IMR-90 (cell line): ENCODE data around the gene DNPH1. TPM values are rescaled to one million over a fixed set of nuclear protein-coding genes. Genes with fewer than 3 reads are reported as not detected.

Experiments
- ATAC-seq: fragments of 200-7000 bp; cut with Tn5 transposase; 2 replicates; pipeline ENCODE4 v1.9.1; 2020; ENCODE audit warnings: low read depth, mild to moderate bottlenecking, moderate library complexity
- BruUV-seq: library from RNA; stranded (reverse); fragments of 400-500 nt; replicated peaks from 2 replicates; lab custom pipeline; 2021; lab: Mats Ljungman, UMichigan
- CTCF ChIA-PET: fragments of 300-600 bp; formaldehyde crosslinking; extraction: SDS; loops from one replicate; lab custom pipeline; 2021; ENCODE audit warnings: antibody characterized with exemption; lab: Yijun Ruan, JAX
- POLR2A ChIA-PET: fragments of 300-600 bp; sonication (Branson Sonifier 250); formaldehyde crosslinking; loops from one replicate; lab custom pipeline; 2022; ENCODE audit warnings: antibody characterized with exemption; ENCODE audit not compliant: unreplicated experiment; lab: Charles Lee
- DNase-seq: peaks from one replicate; pipeline ENCODE4 v3.0.0; 2013
- H2AFZ ChIP-seq: replicated peaks from 2 replicates; pipeline ENCODE3; 2013; ENCODE audit warnings: low read length, mild to moderate bottlenecking; ENCODE audit not compliant: poor library complexity
- H2AK5ac ChIP-seq: 2 replicates; pipeline ENCODE4 v1.6.1; 2013; ENCODE audit warnings: low read depth, low read length, inconsistent platforms
- H2AK9ac ChIP-seq: replicated peaks from 2 replicates; pipeline ENCODE3; 2013; ENCODE audit warnings: mild to moderate bottlenecking, low read depth, low read length, moderate library complexity; ENCODE audit not compliant: poor library complexity
- H2BK120ac ChIP-seq: 2 replicates; pipeline ENCODE4 v1.6.1; 2013; ENCODE audit warnings: low read depth, low read length, inconsistent platforms
- H2BK15ac ChIP-seq: 3 replicates; pipeline ENCODE4 v1.6.1; 2013; ENCODE audit warnings: low read depth, low read length, inconsistent platforms
- H2BK20ac ChIP-seq: 2 replicates; pipeline ENCODE4 v1.6.1; 2013; ENCODE audit warnings: low read depth, mild to moderate bottlenecking, inconsistent platforms, low read length, moderate library complexity
- H2BK5ac ChIP-seq: 2 replicates; pipeline ENCODE4 v1.6.1; 2013; ENCODE audit warnings: mild to moderate bottlenecking, low read depth, low read length, inconsistent platforms; ENCODE audit not compliant: poor library complexity, severe bottlenecking
- H3K14ac ChIP-seq: replicated peaks from 2 replicates; pipeline ENCODE4 v1.6.1; 2013; ENCODE audit warnings: low read depth, low read length, inconsistent platforms
- H3K18ac ChIP-seq: 2 replicates; pipeline ENCODE4 v1.6.1; 2013; ENCODE audit warnings: low read depth, low read length, control low read depth
- H3K23ac ChIP-seq: 2 replicates; pipeline ENCODE4 v1.6.1; 2013; ENCODE audit warnings: low read depth, low read length, inconsistent platforms
- H3K27ac ChIP-seq: 2 replicates; pipeline ENCODE4 v1.5.1; 2013; ENCODE audit warnings: mild to moderate bottlenecking, control low read depth, low read length; ENCODE audit not compliant: insufficient read depth
- H3K27me3 ChIP-seq: 2 replicates; pipeline ENCODE4 v1.6.1; 2013; ENCODE audit warnings: low read length; ENCODE audit not compliant: control insufficient read depth, insufficient read depth
- H3K36me3 ChIP-seq: 2 replicates; pipeline ENCODE4 v1.6.1; 2013; ENCODE audit warnings: low read length, mixed read lengths; ENCODE audit not compliant: control insufficient read depth, insufficient read depth
- H3K4ac ChIP-seq: 2 replicates; pipeline ENCODE4 v1.6.1; 2013; ENCODE audit warnings: low read depth, low read length, inconsistent platforms
- H3K4me1 ChIP-seq: 2 replicates; pipeline ENCODE4 v1.6.1; 2013; ENCODE audit warnings: low read length, mixed read lengths; ENCODE audit not compliant: control insufficient read depth, insufficient read depth
- H3K4me2 ChIP-seq: 2 replicates; pipeline ENCODE4 v1.6.1; 2013; ENCODE audit warnings: low read depth, mild to moderate bottlenecking, control low read depth, low read length, moderate library complexity
- H3K4me3 ChIP-seq: 2 replicates; pipeline ENCODE4 v1.5.1; 2013; ENCODE audit warnings: low read depth, mild to moderate bottlenecking, control low read depth, low read length, moderate library complexity; ENCODE audit not compliant: insufficient read depth
- H3K56ac ChIP-seq: 2 replicates; pipeline ENCODE4 v1.6.1; 2013; ENCODE audit warnings: low read length, inconsistent platforms; ENCODE audit not compliant: insufficient read depth; ENCODE audit errors: extremely low read depth
- H3K79me1 ChIP-seq, 2 experiments: 2 replicates each; pipeline ENCODE4 v1.6.1; 2013; ENCODE audit warnings: low read length in 2 of 2, inconsistent platforms in 1 of 2, low read depth in 1 of 2
- H3K9ac ChIP-seq: 2 replicates; pipeline ENCODE4 v1.6.1; 2013; ENCODE audit warnings: low read depth, low read length, control low read depth
- H3K9me1 ChIP-seq: 2 replicates; pipeline ENCODE4 v1.6.1; 2013; ENCODE audit warnings: low read length, inconsistent platforms; ENCODE audit not compliant: insufficient read depth
- H3K9me3 ChIP-seq: 2 replicates; pipeline ENCODE4 v1.6.1; 2013; ENCODE audit warnings: low read length; ENCODE audit not compliant: control insufficient read depth, insufficient read depth
- H4K20me1 ChIP-seq: 2 replicates; pipeline ENCODE4 v1.6.1; 2013; ENCODE audit warnings: low read length, inconsistent platforms; ENCODE audit not compliant: insufficient read depth
- H4K5ac ChIP-seq: 2 replicates; pipeline ENCODE4 v1.6.1; 2013; ENCODE audit warnings: mild to moderate bottlenecking, low read depth, low read length, control low read depth
- H4K8ac ChIP-seq, 2 experiments: 2 replicates each; pipeline ENCODE4 v1.6.1; 2013; ENCODE audit warnings: low read depth in 2 of 2, low read length in 2 of 2, control low read depth in 1 of 2, inconsistent platforms in 1 of 2
- H4K91ac ChIP-seq: 2 replicates; pipeline ENCODE4 v1.6.1; 2013; ENCODE audit warnings: low read depth, low read length, inconsistent platforms; ENCODE audit not compliant: insufficient read depth
- BHLHE40 ChIP-seq: fragments of 150-350 bp; IDR thresholded peaks from 2 replicates; pipeline ENCODE4 v1.6.1; 2016; ENCODE audit warnings: mild to moderate bottlenecking, low read depth, low read length
- CEBPB ChIP-seq: IDR thresholded peaks from 2 replicates; pipeline ENCODE4 v1.6.1; 2012; ENCODE audit warnings: low read depth, low read length, improper control_type of control experiment
- CHD1 ChIP-seq: IDR thresholded peaks from 2 replicates; pipeline ENCODE4 v1.6.1; 2012; ENCODE audit warnings: low read depth, low read length, improper control_type of control experiment
- FOS ChIP-seq: fragments of 150-350 bp; IDR thresholded peaks from 2 replicates; pipeline ENCODE4 v1.6.1; 2016; ENCODE audit warnings: low read depth, low read length
- MAFK ChIP-seq: IDR thresholded peaks from 2 replicates; pipeline ENCODE4 v1.6.1; 2012; ENCODE audit warnings: low read depth, low read length, improper control_type of control experiment
- MAZ ChIP-seq: IDR thresholded peaks from 2 replicates; pipeline ENCODE4 v1.6.1; 2012; ENCODE audit warnings: low read depth, mild to moderate bottlenecking, low read length, improper control_type of control experiment, moderate library complexity, borderline replicate concordance
- MXI1 ChIP-seq: IDR thresholded peaks from 2 replicates; pipeline ENCODE4 v1.6.1; 2012; ENCODE audit warnings: low read depth, mild to moderate bottlenecking, low read length, moderate library complexity, borderline replicate concordance
- NFE2L2 ChIP-seq: fragments of 150-350 bp; IDR thresholded peaks from 2 replicates; pipeline ENCODE4 v1.6.1; 2016; ENCODE audit warnings: low read depth, mild to moderate bottlenecking, low read length
- POLR2A ChIP-seq: IDR thresholded peaks from 2 replicates; pipeline ENCODE4 v1.6.1; 2012; ENCODE audit warnings: mild to moderate bottlenecking, low read depth, low read length
- RAD21 ChIP-seq: IDR thresholded peaks from 2 replicates; pipeline ENCODE4 v1.6.1; 2012; ENCODE audit warnings: low read length, improper control_type of control experiment
- RCOR1 ChIP-seq: IDR thresholded peaks from 2 replicates; pipeline ENCODE4 v1.6.1; 2012; ENCODE audit warnings: mild to moderate bottlenecking, low read length, improper control_type of control experiment; ENCODE audit not compliant: insufficient replicate concordance
- RFX5 ChIP-seq: IDR thresholded peaks from 2 replicates; pipeline ENCODE4 v1.8.0; 2012; ENCODE audit warnings: low read depth, mild to moderate bottlenecking, low read length, moderate library complexity
- SMC3 ChIP-seq: fragments of 150-350 bp; IDR thresholded peaks from 2 replicates; pipeline ENCODE4 v1.6.1; 2016; ENCODE audit warnings: low read depth, mild to moderate bottlenecking, antibody characterized with exemption, low read length, moderate library complexity
- WGBS, 2 experiments: methylation state at CpG; one replicate each; pipeline versions ENCODE4 v1.1.5 to v1.1.7; 2013; ENCODE audit warnings: missing lambda C conversion rate in 2 of 2; ENCODE audit not compliant: insufficient read length in 1 of 2; ENCODE audit errors: extremely low coverage in 2 of 2; 5-methylcytosine and 5-hydroxymethylcytosine counted together
- dilution Hi-C: fragments of 300-500 bp; cut with HindIII; formaldehyde crosslinking; loops from one replicate; pipeline ENCODE4 v1.14.3; 2018; ENCODE audit warnings: low sequenced_read_pairs; ENCODE audit not compliant: unreplicated experiment
- in situ Hi-C: fragments of 300-500 bp; cut with MboI; formaldehyde crosslinking; loops from 3 replicates; pipeline ENCODE4 v1.14.3; 2019; ENCODE audit warnings: low sequenced_read_pairs, inconsistent platforms, mixed read lengths
- intact Hi-C: fragments of 100-400 bp; cut with micrococcal nuclease; formaldehyde crosslinking; loops from 2 replicates; pipeline ENCODE4 v1.10.0; 2022
- polyA plus RNA-seq, 3 experiments: library from polyadenylated mRNA; depleted of rRNA; stranded (reverse); fragments of >200 nt; gene quantifications; 2 replicates each; pipeline ENCODE4 v1.2.3, GENCODE V29; 2012; ENCODE audit warnings: low replicate concordance in 1 of 3
- total RNA-seq: library from RNA; depleted of rRNA; stranded (reverse); fragments of >200 nt; gene quantifications from 2 replicates; pipeline ENCODE4 v1.2.3, GENCODE V29; 2012
- TF ChIP-seq, protein P1 (sequence below): conservative IDR thresholded peaks from 2 replicates; pipeline ENCODE4 v1.5.1; 2012; ENCODE audit warnings: mild to moderate bottlenecking, low read depth, low read length, improper control_type of control experiment
- TF ChIP-seq, protein P2 (sequence below): fragments of 150-350 bp; IDR thresholded peaks from 2 replicates; pipeline ENCODE4 v1.6.1; 2016; ENCODE audit warnings: low read depth, mild to moderate bottlenecking, low read length, moderate library complexity, borderline replicate concordance
- TF ChIP-seq, protein P3 (sequence below): fragments of 150-350 bp; IDR thresholded peaks from 2 replicates; pipeline ENCODE4 v1.6.1; 2017; ENCODE audit warnings: mild to moderate bottlenecking, antibody characterized with exemption, low read length, low read depth

Gene DNPH1
- total and polyA plus RNA-seq, 2 of the 4 experiments (the other 2 are of a cell fraction), result 19.0 to 47.8 TPM

DNA sequence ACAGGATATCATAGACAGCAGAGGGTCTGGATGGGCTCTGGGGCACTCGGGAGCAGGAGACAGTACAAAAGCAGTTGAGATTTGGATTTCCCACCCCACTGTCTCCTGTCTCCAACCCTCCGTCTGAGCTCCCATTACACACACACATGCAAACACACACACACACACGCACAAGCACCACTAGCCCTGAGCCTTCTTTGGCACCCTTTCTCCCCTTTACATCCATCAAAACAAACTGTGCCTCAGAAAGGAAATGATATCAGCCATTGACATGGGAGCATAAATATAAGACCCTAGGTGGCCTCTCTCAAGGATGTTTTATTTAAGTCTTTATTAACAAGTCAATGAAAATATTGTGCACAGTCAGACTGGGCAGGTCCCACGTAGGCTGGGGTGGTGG is 31.5 kb upstream of the DNPH1 start:
- Histone ChIP-seq H2AK5ac (no peak overlapping the region), H3K23ac (no peak overlapping the region), H4K8ac (no peak overlapping the region), H3K79me1 (no peaks in the 10 kb centered on the region), H2AK9ac (no peak overlapping the region), H3K18ac (no peak overlapping the region), H3K27me3 (peaks cover 34% of the 10 kb centered on the region), H4K20me1 (no peaks in the 10 kb centered on the region), H2BK20ac (no peak overlapping the region), H3K9ac (no peak overlapping the region), H2AFZ (no peak overlapping the region), H2BK120ac (no peak overlapping the region), H4K5ac (no peak overlapping the region), H3K27ac (no peak overlapping the region), H3K4me3 (no peak overlapping the region), H3K36me3 (no peaks in the 10 kb centered on the region), H4K91ac (no peak overlapping the region), H3K4ac (no peak overlapping the region), H2BK15ac (no peak overlapping the region), H3K9me3 (no peaks in the 10 kb centered on the region), H3K56ac (no peak overlapping the region), H2BK5ac (no peak overlapping the region), H3K4me2 (no peak overlapping the region), H3K9me1 (no peaks in the 10 kb centered on the region), H3K4me1 (no peaks in the 10 kb centered on the region), H3K14ac (no peak overlapping the region)
- TF ChIP-seq BHLHE40 (no peak), CEBPB (no peak), CHD1 (no peak), POLR2A (no peak), FOS (no peak), NFE2L2 (no peak), MAFK (no peak), RCOR1 (no peak), SMC3 (no peak), RAD21 (no peak), RFX5 (no peak), MAZ (no peak), MXI1 (no peak)
- TF ChIP-seq, protein P1, sequence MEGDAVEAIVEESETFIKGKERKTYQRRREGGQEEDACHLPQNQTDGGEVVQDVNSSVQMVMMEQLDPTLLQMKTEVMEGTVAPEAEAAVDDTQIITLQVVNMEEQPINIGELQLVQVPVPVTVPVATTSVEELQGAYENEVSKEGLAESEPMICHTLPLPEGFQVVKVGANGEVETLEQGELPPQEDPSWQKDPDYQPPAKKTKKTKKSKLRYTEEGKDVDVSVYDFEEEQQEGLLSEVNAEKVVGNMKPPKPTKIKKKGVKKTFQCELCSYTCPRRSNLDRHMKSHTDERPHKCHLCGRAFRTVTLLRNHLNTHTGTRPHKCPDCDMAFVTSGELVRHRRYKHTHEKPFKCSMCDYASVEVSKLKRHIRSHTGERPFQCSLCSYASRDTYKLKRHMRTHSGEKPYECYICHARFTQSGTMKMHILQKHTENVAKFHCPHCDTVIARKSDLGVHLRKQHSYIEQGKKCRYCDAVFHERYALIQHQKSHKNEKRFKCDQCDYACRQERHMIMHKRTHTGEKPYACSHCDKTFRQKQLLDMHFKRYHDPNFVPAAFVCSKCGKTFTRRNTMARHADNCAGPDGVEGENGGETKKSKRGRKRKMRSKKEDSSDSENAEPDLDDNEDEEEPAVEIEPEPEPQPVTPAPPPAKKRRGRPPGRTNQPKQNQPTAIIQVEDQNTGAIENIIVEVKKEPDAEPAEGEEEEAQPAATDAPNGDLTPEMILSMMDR, result no peak
- TF ChIP-seq, protein P2, sequence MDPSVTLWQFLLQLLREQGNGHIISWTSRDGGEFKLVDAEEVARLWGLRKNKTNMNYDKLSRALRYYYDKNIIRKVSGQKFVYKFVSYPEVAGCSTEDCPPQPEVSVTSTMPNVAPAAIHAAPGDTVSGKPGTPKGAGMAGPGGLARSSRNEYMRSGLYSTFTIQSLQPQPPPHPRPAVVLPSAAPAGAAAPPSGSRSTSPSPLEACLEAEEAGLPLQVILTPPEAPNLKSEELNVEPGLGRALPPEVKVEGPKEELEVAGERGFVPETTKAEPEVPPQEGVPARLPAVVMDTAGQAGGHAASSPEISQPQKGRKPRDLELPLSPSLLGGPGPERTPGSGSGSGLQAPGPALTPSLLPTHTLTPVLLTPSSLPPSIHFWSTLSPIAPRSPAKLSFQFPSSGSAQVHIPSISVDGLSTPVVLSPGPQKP, result no peak
- TF ChIP-seq, protein P3, sequence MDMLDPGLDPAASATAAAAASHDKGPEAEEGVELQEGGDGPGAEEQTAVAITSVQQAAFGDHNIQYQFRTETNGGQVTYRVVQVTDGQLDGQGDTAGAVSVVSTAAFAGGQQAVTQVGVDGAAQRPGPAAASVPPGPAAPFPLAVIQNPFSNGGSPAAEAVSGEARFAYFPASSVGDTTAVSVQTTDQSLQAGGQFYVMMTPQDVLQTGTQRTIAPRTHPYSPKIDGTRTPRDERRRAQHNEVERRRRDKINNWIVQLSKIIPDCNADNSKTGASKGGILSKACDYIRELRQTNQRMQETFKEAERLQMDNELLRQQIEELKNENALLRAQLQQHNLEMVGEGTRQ, result no peak
- dilution Hi-C loops, result no loop called here
- intact Hi-C loops, result no loop called here
- CTCF ChIA-PET, result no interaction called here
- BruUV-seq, result no TSS peak
- DNase-seq (no peak), ATAC-seq (no peak)
- POLR2A ChIA-PET, result no interaction called here
- in situ Hi-C loops, result loop anchor here (5.0 kb wide), 1 partner anchor 72 kb away; no protein-coding TSS in a partner anchor
- no CpG with 5 or more reads among the region's 4 CpGs for WGBS, 2 experiments
